GM12891 (cell line): ENCODE results near the gene SLC2A4.

ENCODE experiments used
- PAX5 ChIP-seq: IDR thresholded peaks from 2 replicates; pipeline ENCODE4 v1.6.1; 2011; ENCODE audit warnings: low read length, moderate library complexity, mild to moderate bottlenecking; ENCODE audit not compliant: insufficient read depth, severe bottlenecking
- POLR2A ChIP-seq: IDR thresholded peaks from 2 replicates; pipeline ENCODE4 v1.6.1; 2011; ENCODE audit warnings: low read depth, low read length, control low read depth
- POLR2AphosphoS5 ChIP-seq: IDR thresholded peaks from 2 replicates; pipeline ENCODE4 v1.6.1; 2011; ENCODE audit warnings: low read depth, low read length, control low read depth
- POU2F2 ChIP-seq: IDR thresholded peaks from 2 replicates; pipeline ENCODE4 v1.6.1; 2011; ENCODE audit warnings: low read depth, mild to moderate bottlenecking, control low read depth, low read length, moderate library complexity
- SPI1 ChIP-seq: IDR thresholded peaks from 2 replicates; pipeline ENCODE4 v1.6.1; 2011; ENCODE audit warnings: low read depth, low read length, control low read depth
- TAF1 ChIP-seq: IDR thresholded peaks from 2 replicates; pipeline ENCODE4 v1.6.1; 2011; ENCODE audit warnings: low read depth, low read length, control low read depth

DNA sequence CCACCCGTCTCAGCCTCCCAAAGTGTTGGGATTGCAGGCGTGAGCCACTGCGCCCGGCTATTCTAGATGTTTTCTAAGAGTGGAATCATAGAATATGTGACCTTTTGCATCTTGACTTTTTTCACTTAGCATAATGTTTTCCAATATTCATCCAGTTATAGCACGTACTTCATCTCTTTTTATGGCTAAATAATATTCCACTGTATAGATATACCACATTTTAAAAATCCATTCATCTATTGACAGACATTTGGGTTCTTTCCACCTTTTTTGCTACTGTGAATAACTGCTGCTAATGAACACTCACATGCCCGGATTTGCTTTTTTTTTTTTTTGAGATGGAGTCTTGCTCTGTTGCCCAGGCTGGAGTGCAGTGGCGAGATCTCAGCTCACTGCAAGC, 22.7 kb downstream of the SLC2A4 start:
- TF ChIP-seq POLR2AphosphoS5 = no peak
- no peak for TF ChIP-seq POLR2A
- no peak for TF ChIP-seq SPI1
- no peak for TF ChIP-seq TAF1
- no peak for TF ChIP-seq POU2F2
- no peak for TF ChIP-seq PAX5
